ENCODE measurements around the gene SMURF1.

GRCh38 chr7:99086944-99087343 is 57.0 kb downstream of the SMURF1 start:
- no peak for TF ChIP-seq POLR2AphosphoS5 (IDR thresholded peaks at IDR 0.05; ENCODE audit: low read depth, low read length)
- no peak for TF ChIP-seq POLR2A (IDR thresholded peaks at IDR 0.05; ENCODE audit: low read depth, low read length)
- TF ChIP-seq TAF1 (IDR thresholded peaks at IDR 0.05; ENCODE audit: low read depth, low read length) = no peak
- TF ChIP-seq POU2F2 (IDR thresholded peaks at IDR 0.05; ENCODE audit: low read depth, low read length) = no peak
- TF ChIP-seq SPI1 (IDR thresholded peaks at IDR 0.05; ENCODE audit: low read depth, low read length) = no peak

Data from GM12891 (cell line).